ENCODE results near the gene MTCH1. TPM values are rescaled to one million over a fixed set of nuclear protein-coding genes. Genes with fewer than 3 reads are reported as not detected.

MTCH1 gene
- total and polyA plus RNA-seq, 2 of the 4 experiments (the other 2 are of a cell fraction): 215 to 263 TPM

- intact Hi-C loops (cut with micrococcal nuclease) (no loop called here), dilution Hi-C loops (cut with HindIII; ENCODE audit: low sequenced_read_pairs, unreplicated experiment) (no loop called here), in situ Hi-C loops (cut with MboI; ENCODE audit: low sequenced_read_pairs) (no loop called here)
- POLR2A ChIA-PET (ENCODE audit: unreplicated experiment): no interaction called here
- H3K4ac ChIP-seq (ENCODE audit: low read depth, low read length): no peak overlapping the region
- no peak overlapping the region for H3K27ac ChIP-seq (ENCODE audit: insufficient read depth, low read length)
- BruUV-seq (replicated peaks): no TSS peak
- H3K23ac ChIP-seq (ENCODE audit: low read depth, low read length): no peak overlapping the region
- no peak overlapping the region for H3K4me2 ChIP-seq (ENCODE audit: low read depth, low read length)
- H3K36me3 ChIP-seq (ENCODE audit: control insufficient read depth, insufficient read depth, low read length): peaks cover 79% of the 10 kb centered on the region
- peaks cover 61 to 77% of the 10 kb centered on the region in 2 experiments for H3K79me1 ChIP-seq (ENCODE audit: low read depth in 1 of 2, low read length in 2 of 2)
- no peak overlapping the region for H2BK15ac ChIP-seq (ENCODE audit: low read depth, low read length)
- no peak overlapping the region for H2AK5ac ChIP-seq (ENCODE audit: low read depth, low read length)
- CTCF ChIA-PET: no interaction called here
- H3K9ac ChIP-seq (ENCODE audit: low read depth, low read length): no peak overlapping the region
- no peak overlapping the region for H3K18ac ChIP-seq (ENCODE audit: low read depth, low read length)
- TF ChIP-seq MXI1 (IDR thresholded peaks at IDR 0.05; ENCODE audit: borderline replicate concordance, low read depth, low read length) (no peak), MAFK (IDR thresholded peaks at IDR 0.05; ENCODE audit: low read depth, low read length) (no peak), ELK1 (IDR thresholded peaks at IDR 0.05; ENCODE audit: borderline replicate concordance, low read depth, low read length) (no peak), RAD21 (IDR thresholded peaks at IDR 0.05; ENCODE audit: low read length) (no peak), CHD1 (IDR thresholded peaks at IDR 0.05; ENCODE audit: low read depth, low read length) (no peak), RCOR1 (IDR thresholded peaks at IDR 0.05; ENCODE audit: insufficient replicate concordance, low read length) (no peak), CTCF (conservative IDR thresholded peaks at IDR 0.05; ENCODE audit: low read depth, low read length) (no peak), CEBPB (IDR thresholded peaks at IDR 0.05; ENCODE audit: low read depth, low read length) (no peak), POLR2A (IDR thresholded peaks at IDR 0.05; ENCODE audit: low read depth, low read length) (no peak), USF2 (IDR thresholded peaks at IDR 0.05; ENCODE audit: low read depth, low read length) (no peak), RFX5 (IDR thresholded peaks at IDR 0.05; ENCODE audit: low read depth, low read length) (no peak), BHLHE40 (IDR thresholded peaks at IDR 0.05; ENCODE audit: low read depth, low read length) (no peak), FOS (IDR thresholded peaks at IDR 0.05; ENCODE audit: low read depth, low read length) (no peak), MAZ (IDR thresholded peaks at IDR 0.05; ENCODE audit: borderline replicate concordance, low read depth, low read length) (no peak), NFE2L2 (IDR thresholded peaks at IDR 0.05; ENCODE audit: low read depth, low read length) (no peak), SMC3 (IDR thresholded peaks at IDR 0.05; ENCODE audit: low read depth, low read length) (no peak)
- H4K8ac ChIP-seq (ENCODE audit: low read depth in 2 of 2, low read length in 2 of 2): no peak overlapping the region
- H4K20me1 ChIP-seq (ENCODE audit: insufficient read depth, low read length): peaks cover 59% of the 10 kb centered on the region
- no peak overlapping the region for H2BK20ac ChIP-seq (ENCODE audit: low read depth, low read length)
- no peak overlapping the region for H2BK5ac ChIP-seq (ENCODE audit: low read depth, low read length, poor library complexity, severe bottlenecking)
- no peak overlapping the region for H3K56ac ChIP-seq (ENCODE audit: extremely low read depth, insufficient read depth, low read length)
- no peak overlapping the region for H3K14ac ChIP-seq (replicated peaks; ENCODE audit: low read depth, low read length)
- H3K9me3 ChIP-seq (ENCODE audit: control insufficient read depth, insufficient read depth, low read length): no peaks in the 10 kb centered on the region
- peaks cover 6% of the 10 kb centered on the region; the same call in 1 of the 2 replicates for H3K4me1 ChIP-seq (ENCODE audit: control insufficient read depth, insufficient read depth, low read length)
- H2AK9ac ChIP-seq (replicated peaks; ENCODE audit: low read depth, low read length, poor library complexity): no peak overlapping the region
- H2BK120ac ChIP-seq (ENCODE audit: low read depth, low read length): no peak overlapping the region
- H4K5ac ChIP-seq (ENCODE audit: low read depth, low read length): no peak overlapping the region
- no peak overlapping the region for H4K91ac ChIP-seq (ENCODE audit: insufficient read depth, low read depth, low read length)
- peaks cover 4% of the 10 kb centered on the region; the same call in 1 of the 2 replicates for H3K9me1 ChIP-seq (ENCODE audit: insufficient read depth, low read length)
- ATAC-seq (ENCODE audit: low read depth): no peak
- no peak overlapping the region for H3K4me3 ChIP-seq (ENCODE audit: insufficient read depth, low read depth, low read length)
- no CpG with 5 or more reads among the region's 7 CpGs for WGBS, 2 experiments (ENCODE audit: extremely low coverage in 2 of 2, insufficient read length in 1 of 2)
- H2AFZ ChIP-seq (replicated peaks; ENCODE audit: low read length, poor library complexity): no peak overlapping the region
- H3K27me3 ChIP-seq (ENCODE audit: control insufficient read depth, insufficient read depth, low read length): no peaks in the 10 kb centered on the region
- DNase-seq: no peak
These were observed 9.5 kb downstream of the MTCH1 start for GRCh38 chr6:36976509-36976908.

All from IMR-90 (cell line).